Hepatocyte (in vitro differentiated cells): Measurements from ENCODE around the gene ACOX2. TPM values are rescaled to one million over a fixed set of nuclear protein-coding genes. Genes with fewer than 3 reads are reported as not detected.

Experiments
- DNase-seq: peaks from one replicate; pipeline ENCODE4 v3.0.0-alpha.2; 2016; ENCODE audit warnings: low spot score
- H2AFZ ChIP-seq: fragments of 200-600 bp; sonication (generic); 2 replicates; pipeline ENCODE4 v1.6.0; 2016; ENCODE audit warnings: antibody characterized with exemption, mild to moderate bottlenecking
- H3K27ac ChIP-seq: fragments of 200-600 bp; sonication (generic); 2 replicates; pipeline ENCODE4 v1.5.1; 2016; ENCODE audit warnings: mild to moderate bottlenecking
- H3K27me3 ChIP-seq: fragments of 200-600 bp; sonication (generic); 2 replicates; pipeline ENCODE4 v1.6.1; 2016
- H3K36me3 ChIP-seq: fragments of 200-600 bp; sonication (generic); replicated peaks from 2 replicates; pipeline ENCODE4 v1.5.1; 2016; ENCODE audit warnings: low read depth; ENCODE audit not compliant: insufficient read depth
- H3K4me1 ChIP-seq: fragments of 200-600 bp; sonication (generic); 2 replicates; pipeline ENCODE4 v1.5.1; 2016; ENCODE audit warnings: mild to moderate bottlenecking, moderate library complexity; ENCODE audit not compliant: insufficient read depth
- H3K4me2 ChIP-seq: fragments of 200-600 bp; sonication (generic); 2 replicates; pipeline ENCODE4 v1.6.0; 2016
- H3K4me3 ChIP-seq: fragments of 200-600 bp; sonication (generic); 2 replicates; pipeline ENCODE4 v1.5.1; 2016; ENCODE audit warnings: mild to moderate bottlenecking
- H3K79me2 ChIP-seq: fragments of 200-600 bp; sonication (generic); 2 replicates; pipeline ENCODE4 v1.6.0; 2017; ENCODE audit warnings: mild to moderate bottlenecking
- H3K9me2 ChIP-seq: fragments of 200-600 bp; sonication (generic); replicated peaks from 2 replicates; pipeline ENCODE4 v1.6.0; 2017; ENCODE audit warnings: mild to moderate bottlenecking; ENCODE audit not compliant: insufficient read depth
- H3K9me3 ChIP-seq: fragments of 200-600 bp; sonication (generic); 2 replicates; pipeline ENCODE4 v1.5.1; 2016; ENCODE audit warnings: low read depth, mild to moderate bottlenecking
- H4K20me1 ChIP-seq: fragments of 200-600 bp; sonication (generic); 2 replicates; pipeline ENCODE4 v1.6.0; 2016; ENCODE audit warnings: mild to moderate bottlenecking; ENCODE audit not compliant: insufficient read depth, poor library complexity, severe bottlenecking
- CTCF ChIP-seq: fragments of 200-600 bp; sonication (generic); IDR thresholded peaks from 2 replicates; pipeline ENCODE4 v1.5.1; 2016; ENCODE audit warnings: antibody characterized with exemption, mild to moderate bottlenecking; ENCODE audit not compliant: poor library complexity
- EZH2 ChIP-seq: fragments of 200-600 bp; sonication (generic); IDR thresholded peaks from 2 replicates; pipeline ENCODE4 v1.6.1; 2016; ENCODE audit warnings: antibody characterized with exemption, mild to moderate bottlenecking, borderline replicate concordance
- EZH2phosphoT487 ChIP-seq: fragments of 200-600 bp; sonication (generic); IDR thresholded peaks from one replicate; pipeline ENCODE4 v1.6.1; 2018; ENCODE audit warnings: antibody characterized with exemption, mild to moderate bottlenecking, low read depth, moderate library complexity; ENCODE audit not compliant: unreplicated experiment, severe bottlenecking
- WGBS: methylation state at CpG from one replicate; pipeline ENCODE4 v1.1.6; 2016; ENCODE audit warnings: low lambda C conversion rate; ENCODE audit errors: missing lambda C conversion rate; 5-methylcytosine and 5-hydroxymethylcytosine counted together
- polyA plus RNA-seq: library from polyadenylated mRNA; unstranded; fragments of >200 nt; fragmentation: Nextera tagmentation; extraction: Ambion mirVana; gene quantifications from 2 replicates; pipeline ENCODE4 v1.2.1, GENCODE V29; 2016
- total RNA-seq: library from RNA; depleted of rRNA; stranded (reverse); fragments of >200 nt; gene quantifications from 2 replicates; pipeline ENCODE4 v1.2.3, GENCODE V29; 2014

The ACOX2 gene
- total and polyA plus RNA-seq, 2 experiments from 2014 or later: 26.2 to 30.6 TPM

GRCh38 chr3:58544541-58544940, 7.6 kb upstream of the ACOX2 start:
- no peak overlapping the region for H2AFZ ChIP-seq
- H3K4me3 ChIP-seq: no peak overlapping the region
- H3K79me2 ChIP-seq: no peaks in the 10 kb centered on the region
- no peaks in the 10 kb centered on the region for H3K27me3 ChIP-seq
- no peak overlapping the region for H3K27ac ChIP-seq
- no peaks in the 10 kb centered on the region for H3K9me2 ChIP-seq
- H3K36me3 ChIP-seq: no peaks in the 10 kb centered on the region
- TF ChIP-seq EZH2phosphoT487 (no peak), EZH2 (no peak), CTCF (no peak)
- no peak overlapping the region for H3K4me2 ChIP-seq
- H3K9me3 ChIP-seq: no peaks in the 10 kb centered on the region
- no peak for DNase-seq
- H4K20me1 ChIP-seq: no peaks in the 10 kb centered on the region
- H3K4me1 ChIP-seq: no peaks in the 10 kb centered on the region
- WGBS: 99% methylated on average over 3 of the region's 3 CpGs

GRCh38 chr3:58540176-58540858, 3.3 kb upstream of the ACOX2 start:
- no peak for DNase-seq
- Histone ChIP-seq H3K36me3 (no peaks in the 10 kb centered on the region), H3K9me2 (no peaks in the 10 kb centered on the region), H3K79me2 (no peaks in the 10 kb centered on the region), H3K9me3 (no peaks in the 10 kb centered on the region), H3K27me3 (no peaks in the 10 kb centered on the region), H4K20me1 (no peaks in the 10 kb centered on the region), H3K27ac (no peak overlapping the region), H3K4me2 (no peak overlapping the region), H2AFZ (no peak overlapping the region), H3K4me1 (peaks cover 29% of the 10 kb centered on the region), H3K4me3 (no peak overlapping the region)
- TF ChIP-seq EZH2phosphoT487 (no peak), EZH2 (no peak), CTCF (no peak)
- WGBS: 87% methylated on average over 8 of the region's 8 CpGs

- H3K79me2 ChIP-seq: no peaks in the 10 kb centered on the region
- DNase-seq: no peak
- TF ChIP-seq EZH2phosphoT487: no peak
- no peak for TF ChIP-seq EZH2
- TF ChIP-seq CTCF: no peak
Measured at GRCh38 chr3:58539626-58540025, 2.6 kb upstream of the ACOX2 start.

More at GRCh38 chr3:58539626-58540025, 2.6 kb upstream of the ACOX2 start:
- no peaks in the 10 kb centered on the region for H3K27me3 ChIP-seq
- no peak overlapping the region for H2AFZ ChIP-seq
- H3K36me3 ChIP-seq: no peaks in the 10 kb centered on the region
- 83% methylated on average over 10 of the region's 10 CpGs for WGBS
- H3K27ac ChIP-seq: no peak overlapping the region
- no peak overlapping the region for H3K4me2 ChIP-seq
- H3K4me1 ChIP-seq: peaks cover 31% of the 10 kb centered on the region
- H3K9me2 ChIP-seq: no peaks in the 10 kb centered on the region
- no peaks in the 10 kb centered on the region for H4K20me1 ChIP-seq
- no peaks in the 10 kb centered on the region for H3K9me3 ChIP-seq
- H3K4me3 ChIP-seq: no peak overlapping the region
